ENCODE data around the gene FGD4.

GRCh38 chr12:32400866-32401265, 1.5 kb downstream of the FGD4 start:
- TF ChIP-seq POLR2A (IDR thresholded peaks at IDR 0.05) (no peak), EP300 (IDR thresholded peaks at IDR 0.05) (no peak)
